ENCODE measurements around the gene OR10A7.
"Not testable (repeated sequence)": the region's sequence is repeated elsewhere in the genome, so short reads cannot be mapped to it uniquely, and the experiment has no call there.

The OR10A7 gene

DNA sequence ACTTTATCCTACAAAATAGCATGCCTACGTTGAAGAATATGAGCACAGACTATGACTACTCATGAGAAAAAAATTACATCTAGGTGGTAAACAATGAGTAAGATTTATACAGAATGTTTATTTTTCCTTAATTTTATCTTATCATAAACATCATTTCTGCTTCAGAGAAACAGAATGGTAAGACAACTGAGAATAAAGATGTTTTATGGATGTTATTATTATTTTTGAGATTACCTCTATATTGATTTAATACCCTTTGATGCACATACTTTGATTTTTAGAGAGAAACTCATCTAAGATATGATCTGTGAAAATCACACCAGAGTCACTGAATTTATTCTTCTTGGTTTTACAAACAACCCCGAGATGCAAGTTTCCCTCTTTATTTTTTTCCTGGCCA is at the start of gene OR10A7:
OR10A7 (plus strand) TSS at position 301 of the 400 bp plus-strand sequence; CDS start at position 301, 0 bp downstream.
- no peak for DNase-seq

GRCh38 chr12:55171445-55171844 is 49.4 kb upstream of the OR10A7 start:
- DNase-seq: no peak

- DNase-seq: not testable (repeated sequence)
These were observed 49.0 kb upstream of the OR10A7 start for GRCh38 chr12:55171846-55172245.

GRCh38 chr12:55172686-55173085 is 48.1 kb upstream of the OR10A7 start:
- DNase-seq: no peak

DNA sequence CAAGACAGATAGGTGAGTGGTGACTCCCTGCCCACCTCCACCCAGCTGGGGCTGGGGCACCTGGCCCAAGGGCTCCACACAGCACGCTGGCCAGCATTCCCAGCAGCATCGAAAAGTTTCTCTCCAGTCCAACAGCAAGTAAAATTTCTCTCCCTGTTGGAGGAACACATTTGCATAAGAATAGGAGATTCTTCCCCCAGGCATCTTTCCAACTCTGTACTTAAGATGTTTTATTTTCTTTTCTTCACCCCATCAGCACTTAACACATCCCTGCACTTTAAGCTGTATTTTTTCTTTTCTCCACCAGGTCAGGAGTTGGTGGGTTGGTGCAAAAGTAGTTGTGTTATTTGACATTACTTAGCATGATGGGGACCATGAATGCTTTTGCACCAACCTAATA is 47.4 kb upstream of the OR10A7 start:
- DNase-seq: no peak

- DNase-seq: no peak
These were observed 32.3 kb upstream of the OR10A7 start for GRCh38 chr12:55188573-55188972.

DNA sequence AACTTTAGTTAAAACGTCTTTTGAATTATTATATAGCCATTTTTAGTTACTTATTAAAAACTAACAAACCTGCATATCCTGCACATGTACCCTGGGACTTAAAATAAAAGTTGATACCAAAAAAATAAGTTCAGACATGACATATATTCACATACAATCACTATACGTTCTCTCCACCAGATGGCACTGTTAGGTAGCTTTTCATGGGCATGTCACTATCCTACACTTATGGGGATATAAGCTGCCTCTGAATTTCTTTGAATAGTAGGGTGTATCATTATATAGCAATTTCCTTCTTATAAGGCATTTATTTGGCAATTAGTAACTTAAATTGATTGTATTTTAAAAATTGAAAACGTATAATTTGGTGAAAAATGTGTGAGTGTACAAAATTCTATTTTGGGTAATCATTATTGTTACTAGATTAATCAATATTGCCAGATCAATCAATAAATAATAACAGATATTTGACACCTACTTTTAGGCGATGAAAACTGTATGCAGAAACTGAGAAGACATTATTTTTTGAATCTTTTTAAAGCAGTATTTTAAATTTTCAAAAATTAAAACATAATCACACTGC is 31.8 kb upstream of the OR10A7 start:
- DNase-seq: peak in 1 of 2 donors; percentile 35

GRCh38 chr12:55194382-55194781 is 26.4 kb upstream of the OR10A7 start:
- DNase-seq: no peak

GRCh38 chr12:55226523-55226922 is 5.7 kb downstream of the OR10A7 start:
- no peak for DNase-seq

DNA sequence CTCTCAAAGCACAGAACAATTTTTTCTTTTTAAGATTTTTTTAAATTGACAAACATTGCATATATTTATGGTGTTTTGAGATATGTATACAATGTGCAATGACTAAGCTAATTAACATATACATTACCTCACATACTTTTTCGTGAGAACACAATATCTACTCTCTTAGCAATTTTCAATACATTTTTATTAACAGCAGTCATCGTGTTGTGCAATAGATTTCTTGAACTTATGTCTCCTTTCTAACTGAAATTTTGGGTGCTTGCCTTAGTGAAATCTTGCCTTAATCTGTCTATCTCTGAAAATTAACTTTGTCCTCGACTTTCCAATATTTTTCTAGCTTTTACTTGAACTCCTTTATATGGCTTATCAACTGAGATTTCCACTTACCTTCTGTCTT is 6.8 kb downstream of the OR10A7 start:
- no peak for DNase-seq

GRCh38 chr12:55244309-55244708 is 23.5 kb downstream of the OR10A7 start, which contains the start of gene OR6C74:
OR6C74 (plus strand) TSS chr12:55244609; CDS start chr12:55247288, 2,679 bp downstream.
- DNase-seq: no peak

DNA sequence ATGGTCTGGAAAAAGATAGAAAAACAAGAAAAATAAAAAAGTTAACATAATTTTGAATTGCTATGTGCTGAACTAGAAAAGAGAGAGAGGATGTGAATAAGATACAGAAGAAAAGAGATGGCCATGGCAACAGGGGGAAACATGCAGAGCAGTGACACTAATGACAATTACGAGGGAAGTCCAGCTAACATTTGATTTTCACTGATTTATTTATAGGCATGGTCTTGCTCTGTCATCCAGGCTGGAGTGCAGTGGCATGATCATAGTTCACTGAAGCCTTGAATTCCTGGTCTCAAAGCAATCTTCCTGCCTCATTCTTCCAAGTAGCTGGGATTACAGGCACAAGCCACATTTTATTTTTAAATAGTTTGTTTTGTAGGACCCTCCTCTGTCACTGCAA is 25.3 kb downstream of the OR10A7 start:
- no peak for DNase-seq

- DNase-seq: no peak
These were observed 30.1 kb downstream of the OR10A7 start for GRCh38 chr12:55250944-55251343.

DNA sequence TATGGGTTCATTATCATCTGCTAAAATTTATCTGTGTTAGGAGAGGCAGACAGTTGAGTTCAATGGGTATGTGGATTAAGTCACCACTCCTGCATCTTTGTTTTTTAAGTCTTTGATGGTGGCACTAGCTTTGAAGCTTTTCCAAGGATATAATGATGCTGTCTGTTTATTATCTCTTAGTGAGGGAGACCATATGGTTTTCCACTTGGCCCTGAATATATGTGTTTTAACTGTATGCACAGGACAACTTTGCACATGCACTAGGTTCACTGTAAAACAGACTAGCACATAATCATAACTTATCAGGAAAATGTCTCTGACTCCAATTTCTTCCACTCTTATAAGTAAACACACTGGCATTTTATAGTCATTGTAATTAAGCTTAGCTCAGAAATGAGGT is 32.5 kb downstream of the OR10A7 start:
- DNase-seq: no peak

DNA sequence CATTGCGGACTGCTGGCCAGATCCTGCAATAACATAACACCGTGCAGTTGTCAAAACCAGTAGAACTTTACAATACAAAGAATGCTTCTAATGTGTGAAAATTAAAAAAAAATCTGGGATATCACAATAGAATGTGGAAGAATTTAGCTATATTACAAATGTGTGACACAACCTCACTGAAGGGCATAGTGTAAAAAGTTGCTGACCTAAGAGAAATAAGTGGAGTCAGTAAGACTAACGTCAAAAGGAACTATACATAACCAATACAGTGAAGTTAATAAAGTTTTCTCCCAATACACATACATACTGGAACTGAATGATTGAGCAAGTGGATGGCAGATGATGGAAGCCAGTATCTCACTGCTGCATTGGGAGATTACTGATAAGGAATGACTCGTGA is 36.0 kb downstream of the OR10A7 start:
- DNase-seq: no peak

GRCh38 chr12:55258303-55258702 is 37.5 kb downstream of the OR10A7 start:
- no peak for DNase-seq
